Astrocyte (in vitro differentiated cells and primary cell): ENCODE measurements around the gene NDUFA11.

Experiments used
- EZH2 ChIP-seq: IDR thresholded peaks from 2 replicates; pipeline ENCODE4 v1.6.1; 2012; ENCODE audit warnings: mild to moderate bottlenecking, low read length, inconsistent platforms; ENCODE audit not compliant: insufficient read depth
- TF ChIP-seq, protein P1 (sequence below): IDR thresholded peaks from 2 replicates; pipeline ENCODE4 v1.5.1; 2011; ENCODE audit warnings: low read depth, mild to moderate bottlenecking, inconsistent platforms, low read length, moderate library complexity; ENCODE audit not compliant: insufficient read depth

- TF ChIP-seq, protein P1, sequence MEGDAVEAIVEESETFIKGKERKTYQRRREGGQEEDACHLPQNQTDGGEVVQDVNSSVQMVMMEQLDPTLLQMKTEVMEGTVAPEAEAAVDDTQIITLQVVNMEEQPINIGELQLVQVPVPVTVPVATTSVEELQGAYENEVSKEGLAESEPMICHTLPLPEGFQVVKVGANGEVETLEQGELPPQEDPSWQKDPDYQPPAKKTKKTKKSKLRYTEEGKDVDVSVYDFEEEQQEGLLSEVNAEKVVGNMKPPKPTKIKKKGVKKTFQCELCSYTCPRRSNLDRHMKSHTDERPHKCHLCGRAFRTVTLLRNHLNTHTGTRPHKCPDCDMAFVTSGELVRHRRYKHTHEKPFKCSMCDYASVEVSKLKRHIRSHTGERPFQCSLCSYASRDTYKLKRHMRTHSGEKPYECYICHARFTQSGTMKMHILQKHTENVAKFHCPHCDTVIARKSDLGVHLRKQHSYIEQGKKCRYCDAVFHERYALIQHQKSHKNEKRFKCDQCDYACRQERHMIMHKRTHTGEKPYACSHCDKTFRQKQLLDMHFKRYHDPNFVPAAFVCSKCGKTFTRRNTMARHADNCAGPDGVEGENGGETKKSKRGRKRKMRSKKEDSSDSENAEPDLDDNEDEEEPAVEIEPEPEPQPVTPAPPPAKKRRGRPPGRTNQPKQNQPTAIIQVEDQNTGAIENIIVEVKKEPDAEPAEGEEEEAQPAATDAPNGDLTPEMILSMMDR, result no peak
- no peak for TF ChIP-seq EZH2
Observed at GRCh38 chr19:5894704-5895349, 8.8 kb downstream of the NDUFA11 start.
